Activated naive CD4-positive, alpha-beta T cell treated with anti-CD3 and anti-CD28 coated beads, Interleukin-2, amount 50 U/mL, for 16 hours (primary cell): ENCODE results near the gene ITGAV.

ENCODE experiments used
- DNase-seq: peaks from one replicate; pipeline ENCODE4 v3.0.0-alpha.2; 2020

ITGAV gene

GRCh38 chr2:186575856-186576255, 14.0 kb upstream of the ITGAV start:
- no peak for DNase-seq

- no peak for DNase-seq
Observed at GRCh38 chr2:186576614-186577013, 13.2 kb upstream of the ITGAV start.

- no peak for DNase-seq
Observed at GRCh38 chr2:186582698-186583097, 7.2 kb upstream of the ITGAV start.

GRCh38 chr2:186584053-186584452, 5.8 kb upstream of the ITGAV start:
- no peak for DNase-seq

GRCh38 chr2:186588421-186588820, 1.4 kb upstream of the ITGAV start:
- DNase-seq: no peak

GRCh38 chr2:186588940-186589611, 780 bp upstream of the ITGAV start:
- no peak for DNase-seq

GRCh38 chr2:186590350-186590758, 498 bp downstream of the ITGAV start:
- DNase-seq: no peak

GRCh38 chr2:186590759-186591505, 1.1 kb downstream of the ITGAV start:
- no peak for DNase-seq

GRCh38 chr2:186591506-186591890, 1.6 kb downstream of the ITGAV start:
- no peak for DNase-seq

- DNase-seq: no peak
Observed at GRCh38 chr2:186592137-186592875, 2.5 kb downstream of the ITGAV start.

- DNase-seq: no peak
Observed at GRCh38 chr2:186593523-186593922, 3.7 kb downstream of the ITGAV start.

- no peak for DNase-seq
Observed at GRCh38 chr2:186594001-186594722, 4.3 kb downstream of the ITGAV start.

- DNase-seq: no peak
Observed at GRCh38 chr2:186595219-186595618, 5.4 kb downstream of the ITGAV start.

GRCh38 chr2:186599186-186599778, 9.4 kb downstream of the ITGAV start:
- no peak for DNase-seq

GRCh38 chr2:186603286-186603685, 13.4 kb downstream of the ITGAV start:
- DNase-seq: no peak

- DNase-seq: no peak
Observed at GRCh38 chr2:186605041-186605440, 15.2 kb downstream of the ITGAV start.

GRCh38 chr2:186607660-186608324, 17.9 kb downstream of the ITGAV start:
- no peak for DNase-seq

GRCh38 chr2:186610785-186611184, 20.9 kb downstream of the ITGAV start:
- no peak for DNase-seq

GRCh38 chr2:186611526-186611925, 21.7 kb downstream of the ITGAV start:
- no peak for DNase-seq

- DNase-seq: no peak
Observed at GRCh38 chr2:186612026-186612425, 22.2 kb downstream of the ITGAV start.

- DNase-seq: no peak
Observed at GRCh38 chr2:186612555-186613440, 22.9 kb downstream of the ITGAV start.
